Measurements from ENCODE around the gene ZNF426.
A peak's percentile ranks its signal among the peaks of the same experiment; 100 is the strongest.
"Not testable (repeated sequence)": the region's sequence is repeated elsewhere in the genome, so short reads cannot be mapped to it uniquely, and the experiment has no call there.

ZNF426 gene

DNA sequence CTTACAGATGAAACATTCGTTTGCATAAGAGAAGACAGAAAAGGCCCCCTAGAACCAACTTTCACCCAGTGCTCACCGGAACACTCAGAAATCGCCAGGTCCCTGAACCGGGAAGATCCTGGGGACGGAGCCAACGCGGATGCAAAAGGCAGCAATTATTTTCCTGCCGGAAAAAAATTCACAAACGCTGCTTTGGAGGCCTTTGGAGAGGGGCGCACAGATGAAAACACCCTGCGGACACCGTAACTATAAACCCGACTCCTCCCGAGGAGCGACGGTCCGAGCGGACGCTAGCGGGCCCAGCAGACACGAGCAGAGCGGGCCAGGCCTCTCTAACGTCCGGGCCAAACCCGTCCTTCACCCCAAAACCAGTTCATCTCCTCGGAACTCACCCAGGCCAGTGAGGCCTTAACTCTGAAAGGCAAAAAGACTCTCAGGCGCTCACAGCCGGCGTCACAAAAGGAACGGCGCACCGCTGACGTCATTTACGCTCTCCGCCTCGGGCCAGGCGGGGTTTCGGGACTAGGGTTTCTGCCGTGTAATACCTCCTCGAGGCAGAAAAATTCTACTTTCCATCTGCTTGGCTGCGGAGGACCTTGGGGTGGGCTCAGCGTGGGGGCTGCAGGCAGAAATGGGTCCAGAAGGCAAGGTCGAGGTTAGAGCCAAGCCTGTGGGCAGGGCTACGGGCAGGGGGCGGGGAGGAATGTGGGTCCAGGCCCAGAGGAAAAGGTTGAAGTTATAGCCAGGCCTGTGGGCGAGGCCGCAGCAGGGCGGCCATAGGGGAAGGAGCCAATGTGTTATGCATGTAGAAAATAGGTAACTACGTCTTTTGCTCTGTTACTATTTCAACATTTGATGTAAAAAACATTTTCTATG, at the start of gene ZNF426:
TSS of gene ZNF426 (minus strand) at position 463 of the 876 bp plus-strand sequence. CDS start 2,413 bp downstream, outside the sequence.
- DNase-seq (ENCODE audit: low read depth, low spot score) = peak; percentile 96

DNA sequence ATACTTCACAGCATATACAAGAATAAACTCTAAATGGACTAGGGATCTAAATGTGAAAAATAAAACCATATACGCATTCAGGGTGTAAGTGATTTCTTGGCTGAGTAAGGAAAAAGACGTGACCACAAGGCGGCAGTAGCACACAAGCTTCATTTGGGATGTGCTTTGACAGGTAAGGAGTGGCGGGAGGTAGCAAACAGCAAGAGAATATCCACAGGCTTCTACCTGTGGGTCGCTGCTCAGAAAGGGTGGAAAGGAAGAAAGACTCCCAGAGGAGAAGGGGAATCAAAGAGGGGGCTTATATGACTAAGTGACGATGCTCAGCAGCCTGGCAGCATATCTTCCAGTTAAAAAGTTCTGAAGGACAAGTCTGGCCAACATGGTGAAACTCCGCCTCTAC, 48.3 kb upstream of the ZNF426 start:
- DNase-seq (ENCODE audit: low read depth, low spot score) = peak; percentile 79

DNA sequence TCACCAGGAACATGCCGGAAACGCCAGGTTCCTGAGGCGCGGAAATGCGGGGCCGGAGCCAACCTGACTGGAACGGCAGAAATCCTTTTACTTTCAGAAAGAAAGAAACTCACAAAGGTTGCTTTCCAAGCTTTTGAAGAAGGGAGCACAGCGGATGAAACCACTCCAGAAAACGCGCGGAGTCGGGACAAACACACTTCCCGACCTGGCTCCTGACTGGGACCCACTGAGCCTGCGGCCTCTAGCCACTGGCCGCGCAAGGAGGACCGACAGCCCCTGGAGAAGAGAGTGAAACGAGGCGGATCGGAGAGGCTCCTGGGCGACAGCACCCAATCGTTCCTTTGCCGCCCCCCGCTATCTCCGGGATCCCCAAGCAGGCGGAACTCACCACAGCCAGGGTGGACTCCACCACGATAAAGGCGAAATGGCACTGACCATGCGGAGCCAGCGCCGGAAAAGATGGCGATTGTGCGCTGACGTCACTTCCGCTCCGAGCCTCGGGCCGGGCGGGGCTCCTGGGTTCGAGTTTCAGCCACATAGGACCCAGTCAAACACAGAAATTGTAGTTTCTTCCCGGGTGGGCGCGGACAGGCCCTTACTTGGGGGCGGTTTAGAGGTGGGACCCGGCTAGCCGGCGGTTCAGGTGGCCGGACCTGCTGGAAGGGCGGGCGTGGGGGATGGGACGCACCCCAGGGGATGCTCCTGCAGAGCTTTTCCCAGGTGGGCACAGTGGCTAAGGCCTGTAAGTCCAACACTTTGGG, 45.8 kb upstream of the ZNF426 start, which contains the start of gene ZNF121:
TSS of gene ZNF121 (minus strand) at position 432 of the 761 bp plus-strand sequence. CDS start 16,407 bp downstream, outside the sequence.
- peak; percentile 95 for DNase-seq (ENCODE audit: low read depth, low spot score)

DNA sequence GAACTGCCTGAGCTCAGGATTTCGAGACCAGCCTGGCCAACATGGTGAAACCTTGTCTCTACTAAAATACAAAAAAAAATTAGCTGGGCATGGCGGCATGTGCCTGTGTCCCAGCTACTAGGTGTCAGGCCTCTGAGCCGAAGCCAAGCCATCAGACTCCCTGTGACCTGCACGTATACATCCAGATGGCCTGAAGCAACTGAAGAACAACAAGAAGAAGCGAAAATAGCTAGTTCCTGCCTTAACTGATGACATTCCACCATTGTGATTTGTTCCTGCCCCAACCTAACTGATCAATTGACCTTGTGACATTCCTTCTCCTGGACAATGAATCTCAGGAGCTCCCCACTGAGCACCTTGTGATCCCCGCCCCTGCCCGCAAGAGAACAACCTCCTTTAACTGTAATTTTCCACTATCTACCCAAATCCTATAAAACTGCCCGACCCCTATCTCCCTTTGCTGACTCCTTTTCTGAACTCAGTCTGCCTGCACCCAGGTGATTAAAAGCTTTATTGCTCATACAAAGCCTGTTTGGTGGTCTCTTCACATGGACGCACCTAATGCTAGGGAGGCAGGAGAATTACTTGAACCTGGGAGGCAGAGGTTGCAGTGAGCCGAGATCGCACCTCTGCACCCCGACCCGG, 43.8 kb upstream of the ZNF426 start:
- peak; percentile 31 for DNase-seq (ENCODE audit: low read depth, low spot score)

DNA sequence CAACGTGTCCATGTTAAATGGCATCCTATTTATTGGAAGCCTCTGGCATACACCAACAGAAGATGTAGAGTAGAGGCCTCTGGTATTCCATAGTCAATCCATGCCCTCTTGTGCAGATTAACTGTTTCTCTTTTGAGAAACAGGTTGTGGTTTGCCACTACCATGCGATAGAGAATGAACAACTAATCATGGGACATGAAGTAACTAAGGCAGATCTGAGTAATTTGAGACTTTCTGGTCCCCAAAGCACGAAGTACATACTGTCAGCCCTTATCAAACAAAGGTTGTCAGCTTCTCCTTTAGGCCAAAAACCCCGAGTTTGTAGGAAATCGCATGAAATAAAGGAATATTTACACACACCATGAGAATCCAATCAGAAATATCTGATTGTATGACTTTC, 42.3 kb upstream of the ZNF426 start:
- DNase-seq (ENCODE audit: low read depth, low spot score) = no peak

DNA sequence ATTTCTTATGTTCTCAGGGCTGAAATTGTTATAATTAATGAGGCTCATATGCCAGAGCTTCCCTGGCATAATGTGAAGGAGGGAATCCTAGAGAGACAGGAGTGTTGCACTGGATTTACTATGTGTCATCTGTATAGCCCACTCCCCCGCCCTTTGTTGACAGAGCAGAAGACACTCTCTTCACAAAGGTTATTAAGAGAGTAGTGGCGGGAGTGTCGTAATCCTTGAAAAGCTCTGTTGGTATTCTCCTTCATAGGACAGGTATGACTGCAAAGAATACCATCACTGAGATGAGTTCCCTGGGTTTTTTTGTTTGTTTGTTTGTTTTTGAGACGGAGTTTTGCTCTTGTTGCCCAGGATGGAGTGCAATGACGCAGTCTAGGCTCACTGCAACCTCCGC, 31.8 kb upstream of the ZNF426 start:
- DNase-seq (ENCODE audit: low read depth, low spot score) = no peak

DNA sequence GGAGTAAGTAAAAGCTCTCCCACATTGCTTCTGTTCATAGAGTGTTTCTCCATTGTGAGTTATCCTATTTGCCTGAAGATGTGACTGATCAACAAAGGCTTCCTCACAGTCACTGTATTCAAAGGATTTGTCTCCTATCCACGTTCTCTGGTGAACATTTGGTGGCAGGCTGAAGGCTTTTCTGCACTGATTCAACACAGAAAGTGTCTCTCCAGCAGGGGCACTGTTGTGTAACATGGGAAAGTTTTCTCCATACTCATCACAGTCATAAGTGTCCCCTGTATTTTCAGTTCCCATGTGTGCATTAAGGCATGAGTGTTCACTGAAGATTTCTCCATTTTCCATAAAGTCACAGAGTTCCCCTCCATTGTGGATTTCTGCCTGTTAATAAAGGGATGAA, 28.3 kb upstream of the ZNF426 start:
- no peak for DNase-seq (ENCODE audit: low read depth, low spot score)

DNA sequence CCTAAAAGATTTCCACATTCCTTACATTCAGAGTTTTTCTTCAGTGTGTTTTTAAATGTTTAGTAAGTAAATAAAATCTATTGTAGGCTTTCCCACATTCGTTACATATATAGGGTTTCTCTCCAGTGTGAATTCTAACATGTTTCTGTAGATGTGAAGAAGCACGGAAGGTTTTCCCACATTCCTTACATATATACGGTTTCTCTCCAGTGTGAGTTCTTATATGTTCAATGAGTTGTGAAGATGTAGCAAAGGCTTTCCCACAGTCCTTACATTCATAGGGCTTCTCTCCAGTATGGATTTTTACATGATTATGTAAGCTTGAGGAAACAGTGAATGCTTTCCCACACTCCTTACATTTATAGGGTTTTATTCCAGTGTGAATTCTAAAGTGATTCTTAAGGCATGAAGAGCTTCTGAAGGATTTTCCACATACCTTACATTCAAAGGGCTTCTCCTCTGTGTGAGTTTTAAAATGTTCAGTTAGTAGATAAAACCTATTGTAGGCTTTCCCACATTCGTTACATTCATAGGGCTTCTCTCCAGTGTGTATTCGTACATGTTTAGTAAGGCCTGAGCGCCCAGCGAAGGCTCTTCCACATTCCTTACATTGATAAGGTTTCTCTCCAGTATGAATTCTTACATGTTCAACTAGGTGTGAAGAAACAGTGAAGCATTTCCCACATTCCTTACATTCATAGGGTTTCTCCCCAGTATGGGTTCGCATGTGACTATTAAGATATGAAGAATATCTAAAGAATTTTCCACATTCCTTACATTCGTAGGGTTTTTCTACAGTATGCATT, 27.7 kb upstream of the ZNF426 start:
- DNase-seq (ENCODE audit: low read depth, low spot score) = no peak

DNA sequence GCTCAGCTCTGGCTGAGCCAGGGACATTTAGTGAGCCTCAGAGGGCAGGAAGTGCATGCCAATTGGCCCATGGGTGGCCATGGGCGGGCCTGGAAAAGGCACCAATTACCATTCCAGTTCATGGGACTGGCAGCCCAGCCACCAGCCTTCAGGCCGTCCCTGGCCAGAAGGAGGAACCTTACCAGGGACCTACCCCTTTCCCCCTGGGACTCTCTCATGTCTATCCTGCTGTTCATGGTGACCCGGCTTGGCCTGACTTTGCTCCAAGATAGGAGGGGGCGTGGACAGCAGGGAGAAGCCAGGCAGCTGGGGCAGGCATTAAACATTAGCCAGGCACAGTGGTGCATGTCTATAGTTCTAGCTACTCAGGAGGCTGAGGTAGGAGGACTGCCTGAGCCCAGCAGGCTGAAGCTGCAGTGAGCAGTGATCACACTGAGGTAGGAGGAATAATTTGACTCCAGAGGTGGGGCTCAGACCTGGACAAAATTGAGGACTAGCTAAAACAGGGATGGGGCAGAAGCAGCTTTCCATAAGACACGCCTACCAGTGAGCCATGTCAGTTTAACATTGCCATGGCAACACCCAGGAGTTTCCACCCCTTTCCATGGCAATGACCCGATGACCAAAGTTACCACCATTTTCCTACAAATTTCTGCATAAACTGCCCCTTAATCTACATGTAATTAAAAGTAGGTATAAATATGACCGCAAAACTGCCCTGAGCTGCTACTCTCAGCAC, 14.3 kb upstream of the ZNF426 start:
- no peak for DNase-seq (ENCODE audit: low read depth, low spot score)

DNA sequence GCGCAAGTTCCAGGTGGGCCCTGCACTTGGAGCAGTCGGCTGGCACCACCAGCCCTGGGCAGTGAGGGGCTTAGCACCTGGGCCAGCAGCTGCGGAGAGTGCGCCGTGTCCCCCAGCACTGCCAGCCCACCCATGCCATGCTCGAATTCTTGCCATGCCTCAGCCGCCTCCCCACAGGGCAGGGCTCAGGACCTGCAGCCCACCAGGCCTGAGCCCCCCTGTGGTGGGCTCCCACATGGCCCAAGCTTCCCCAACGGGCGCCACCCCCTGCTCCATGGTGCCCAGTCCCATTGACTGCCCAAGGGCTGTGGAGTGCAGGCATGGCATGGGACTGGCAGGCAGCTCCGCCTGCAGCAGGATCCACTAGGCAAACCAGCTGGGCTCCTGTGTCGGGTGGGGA, 9.4 kb upstream of the ZNF426 start:
- DNase-seq (ENCODE audit: low read depth, low spot score) = no peak

DNA sequence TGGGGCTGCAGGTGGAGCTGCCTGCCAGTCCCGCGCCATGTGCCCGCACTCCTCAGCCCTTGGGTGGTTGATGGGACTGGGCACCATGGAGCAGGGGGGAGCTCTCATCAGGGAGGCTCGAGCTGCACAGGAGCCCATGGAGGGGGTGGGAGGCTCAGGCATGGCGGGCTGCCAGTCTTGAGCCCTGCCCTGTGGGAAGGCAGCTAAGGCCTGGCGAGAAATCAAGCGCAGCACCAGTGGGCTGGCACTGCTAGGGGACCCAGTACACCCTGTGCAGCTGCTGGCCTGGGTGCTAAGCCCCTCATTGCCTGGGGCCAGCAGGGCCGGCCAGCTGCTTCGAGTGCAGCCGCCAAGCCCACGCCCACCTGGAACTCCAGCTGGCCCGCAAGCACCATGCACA, 2.8 kb upstream of the ZNF426 start:
- not testable (repeated sequence) for DNase-seq (ENCODE audit: low read depth, low spot score)

DNA sequence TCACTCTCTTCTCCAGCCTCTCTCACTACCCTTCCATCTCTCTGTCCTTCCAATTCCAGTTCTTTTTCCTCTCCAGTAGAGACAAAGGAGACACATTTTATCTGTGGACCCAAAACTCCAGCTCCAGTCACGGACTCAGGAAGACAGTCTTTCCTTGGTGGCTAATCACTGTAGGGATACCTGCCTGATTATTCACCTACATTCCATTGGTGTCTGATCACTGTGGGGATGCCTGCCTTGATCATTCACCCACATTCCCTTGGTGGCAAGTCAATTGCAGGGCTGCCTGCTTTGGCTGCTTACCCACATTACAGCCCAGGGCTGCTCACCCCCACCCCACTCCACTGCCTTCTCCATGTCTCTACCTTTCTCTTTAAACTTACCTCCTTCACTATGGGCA, 1.5 kb upstream of the ZNF426 start:
- DNase-seq (ENCODE audit: low read depth, low spot score) = not testable (repeated sequence)

DNA sequence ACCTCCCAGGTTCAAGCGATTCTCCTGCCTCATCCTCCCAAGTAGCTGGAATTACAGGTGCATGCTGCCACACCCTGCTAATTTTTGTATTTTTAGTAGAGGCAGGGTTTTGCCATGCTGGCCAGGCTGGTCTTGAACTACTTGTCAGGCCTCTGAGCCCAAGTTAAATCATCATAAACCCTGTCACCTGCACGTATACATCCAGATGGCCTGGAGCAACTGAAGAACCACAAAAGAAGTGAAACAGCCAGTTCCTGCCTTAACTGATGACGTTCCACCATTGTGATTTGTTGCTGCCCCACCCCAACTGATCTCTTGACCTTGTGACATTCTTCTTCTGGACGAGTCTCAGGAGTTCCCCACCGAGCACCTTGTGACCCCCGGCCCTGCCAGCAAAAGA, 756 bp upstream of the ZNF426 start:
- peak; percentile 6 for DNase-seq (ENCODE audit: low read depth, low spot score)

DNA sequence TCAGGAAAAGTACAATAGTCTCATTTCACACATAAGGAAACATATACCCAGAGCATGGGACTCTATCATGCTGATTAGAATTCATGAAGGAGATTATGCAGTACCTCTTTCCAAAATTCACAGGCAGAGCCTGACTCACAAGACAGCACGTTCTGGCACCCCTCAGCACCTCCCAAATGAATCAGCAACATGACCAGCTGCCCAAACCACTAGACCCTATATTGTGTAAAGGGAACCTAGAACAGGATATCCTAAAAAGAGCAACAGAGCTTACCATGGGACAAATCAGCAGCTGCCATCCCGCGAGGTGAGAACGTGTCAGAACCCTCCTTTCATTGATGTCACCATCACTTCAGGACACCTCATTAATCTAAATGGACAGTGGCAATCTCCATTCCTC, 2.5 kb downstream of the ZNF426 start:
- DNase-seq (ENCODE audit: low read depth, low spot score) = no peak

DNA sequence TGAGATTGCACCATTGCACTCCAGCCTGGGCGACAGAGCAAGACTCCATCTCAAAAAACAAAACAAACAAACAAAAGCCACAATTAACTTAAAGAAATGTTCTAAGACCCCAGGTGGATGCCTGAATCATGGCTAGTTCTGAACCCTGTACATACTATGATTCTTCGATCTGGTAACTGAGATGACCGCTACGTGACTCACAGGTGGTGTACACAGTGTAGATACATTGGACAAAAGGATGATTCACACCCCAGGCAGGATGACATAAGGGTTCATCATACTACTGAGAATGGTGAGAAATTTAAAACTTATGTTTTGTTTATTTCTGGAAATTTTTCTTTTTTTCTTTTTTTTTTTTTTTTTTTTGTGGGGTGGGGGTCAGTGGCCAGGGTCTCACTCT, 6.5 kb downstream of the ZNF426 start:
- no peak for DNase-seq (ENCODE audit: low read depth, low spot score)

DNA sequence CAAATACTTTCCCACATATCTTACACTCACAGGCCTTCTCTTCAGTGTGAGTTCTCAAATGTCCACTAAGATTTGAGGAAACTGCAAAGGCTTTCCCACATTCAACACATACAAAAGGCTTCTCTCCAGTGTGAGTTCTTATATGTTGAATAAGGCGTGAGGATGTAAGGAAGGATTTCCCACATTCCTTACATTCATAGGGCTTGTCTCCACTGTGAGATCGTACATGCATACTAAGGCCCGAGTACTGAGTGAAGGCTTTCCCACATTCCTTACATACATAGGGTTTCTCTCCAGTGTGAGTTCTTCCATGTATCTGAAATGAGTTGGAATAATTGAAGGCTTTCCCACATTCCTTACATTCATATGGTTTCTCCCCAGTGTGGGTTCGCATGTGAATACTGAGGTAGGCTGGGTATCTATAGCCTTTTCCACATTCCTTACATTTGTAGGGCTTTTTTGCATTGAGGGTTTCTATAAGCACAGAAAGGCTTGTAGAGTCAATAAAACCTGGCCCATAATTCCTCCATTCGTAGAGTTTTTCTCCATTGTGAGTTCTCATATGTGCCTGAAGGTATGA, 9.6 kb downstream of the ZNF426 start:
- peak; percentile 14 for DNase-seq (ENCODE audit: low read depth, low spot score)

DNA sequence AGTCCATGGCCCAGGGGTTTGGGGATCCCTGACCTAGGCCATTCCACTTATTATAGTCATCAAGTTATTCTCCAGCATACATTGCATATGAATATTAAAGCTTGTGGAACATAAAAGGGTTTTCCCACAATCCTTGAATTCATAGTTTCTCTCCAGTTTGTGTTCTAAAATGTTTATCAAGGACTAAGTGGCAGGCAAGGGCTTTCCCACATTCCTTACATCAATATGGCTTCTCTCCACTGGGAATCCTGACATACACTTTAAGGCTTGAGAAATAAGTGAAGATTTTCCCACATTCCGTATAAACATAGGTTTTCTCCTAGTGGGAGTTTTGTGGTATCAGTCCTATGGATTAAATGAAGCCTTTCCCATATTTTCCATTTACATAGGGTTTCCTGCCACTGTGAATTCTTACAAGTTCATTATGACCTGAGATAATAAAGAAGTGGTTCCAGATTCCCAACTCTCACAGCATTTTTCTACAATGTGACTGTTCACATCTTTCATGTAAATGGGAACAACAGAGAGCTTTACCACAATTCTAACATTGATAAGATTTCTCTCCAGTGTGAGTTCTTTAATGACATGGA, 14.5 kb downstream of the ZNF426 start:
- DNase-seq (ENCODE audit: low read depth, low spot score) = no peak

DNA sequence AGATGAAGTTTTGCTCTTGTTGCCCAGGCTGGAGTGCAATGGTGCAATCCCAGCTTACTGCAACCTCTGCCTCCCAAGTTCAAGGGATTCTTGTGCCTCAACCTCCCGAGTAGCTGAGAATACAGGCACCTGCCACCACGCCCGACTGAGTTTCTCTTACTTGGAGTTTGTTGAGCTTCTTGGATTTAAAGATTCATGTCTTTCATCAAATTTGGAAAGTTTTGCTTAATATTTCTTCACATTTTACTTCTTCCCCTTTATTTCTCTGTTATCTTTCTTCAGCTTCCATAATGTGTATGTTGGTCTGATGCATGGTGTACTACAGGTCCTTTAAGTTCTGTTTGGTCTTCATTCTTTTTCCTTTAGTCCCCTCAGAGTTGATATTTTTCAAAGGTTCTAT, 31.2 kb downstream of the ZNF426 start:
- DNase-seq (ENCODE audit: low read depth, low spot score) = no peak

DNA sequence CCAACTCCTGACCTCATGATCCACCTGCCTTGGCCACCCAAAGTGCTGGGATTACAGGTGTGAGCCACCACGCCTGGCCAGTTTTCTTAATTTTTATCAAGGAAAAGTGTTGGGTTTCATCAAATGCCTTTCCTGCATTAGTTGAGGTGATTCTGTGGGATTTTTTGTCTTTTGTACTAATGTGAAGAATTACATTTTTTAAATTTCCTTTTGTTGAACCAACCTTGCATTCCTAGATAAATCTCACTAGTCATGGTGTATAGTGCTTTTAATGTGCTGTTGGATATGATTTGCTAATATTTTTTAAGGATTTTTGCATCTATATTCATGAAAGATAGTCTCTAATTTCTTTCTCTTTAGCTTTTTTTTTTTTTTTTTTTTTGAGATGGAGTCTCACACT, 37.6 kb downstream of the ZNF426 start:
- no peak for DNase-seq (ENCODE audit: low read depth, low spot score)

All from ELF-1 (cell line).